ENCODE results near the gene TMUB1.

DNA sequence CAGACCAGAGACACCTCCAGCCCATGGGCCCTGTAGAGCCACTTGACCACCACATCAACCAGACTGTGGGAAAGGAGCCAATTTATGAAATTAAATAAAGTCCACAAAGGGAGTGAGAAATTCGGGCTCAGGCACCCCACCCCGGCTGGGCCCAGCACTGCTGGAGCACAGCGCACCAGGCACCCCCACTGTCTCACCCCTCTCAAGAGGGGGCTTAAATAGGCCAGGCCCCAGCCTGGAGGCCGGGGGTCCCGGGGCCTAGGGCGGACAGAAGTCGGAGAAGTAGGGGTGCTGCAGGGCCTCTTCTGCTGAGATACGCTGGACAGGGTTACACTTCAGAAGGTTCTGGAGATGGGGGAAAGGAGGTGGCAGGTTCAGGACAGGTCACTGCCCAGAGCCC lies 29.5 kb downstream of the TMUB1 start:
- TF ChIP-seq, protein P1, sequence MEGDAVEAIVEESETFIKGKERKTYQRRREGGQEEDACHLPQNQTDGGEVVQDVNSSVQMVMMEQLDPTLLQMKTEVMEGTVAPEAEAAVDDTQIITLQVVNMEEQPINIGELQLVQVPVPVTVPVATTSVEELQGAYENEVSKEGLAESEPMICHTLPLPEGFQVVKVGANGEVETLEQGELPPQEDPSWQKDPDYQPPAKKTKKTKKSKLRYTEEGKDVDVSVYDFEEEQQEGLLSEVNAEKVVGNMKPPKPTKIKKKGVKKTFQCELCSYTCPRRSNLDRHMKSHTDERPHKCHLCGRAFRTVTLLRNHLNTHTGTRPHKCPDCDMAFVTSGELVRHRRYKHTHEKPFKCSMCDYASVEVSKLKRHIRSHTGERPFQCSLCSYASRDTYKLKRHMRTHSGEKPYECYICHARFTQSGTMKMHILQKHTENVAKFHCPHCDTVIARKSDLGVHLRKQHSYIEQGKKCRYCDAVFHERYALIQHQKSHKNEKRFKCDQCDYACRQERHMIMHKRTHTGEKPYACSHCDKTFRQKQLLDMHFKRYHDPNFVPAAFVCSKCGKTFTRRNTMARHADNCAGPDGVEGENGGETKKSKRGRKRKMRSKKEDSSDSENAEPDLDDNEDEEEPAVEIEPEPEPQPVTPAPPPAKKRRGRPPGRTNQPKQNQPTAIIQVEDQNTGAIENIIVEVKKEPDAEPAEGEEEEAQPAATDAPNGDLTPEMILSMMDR (IDR thresholded peaks at IDR 0.05), result no peak
- TF ChIP-seq POLR2A (IDR thresholded peaks at IDR 0.05), result no peak
